Gastrocnemius medialis (tissue), 4 donors: ENCODE measurements around the gene SLC7A6OS.

ENCODE experiments used
- POLR2A ChIP-seq, 2 donors: fragments of 450-650 bp; IDR thresholded peaks; one replicate each; pipeline ENCODE4 v1.6.1; 2017; ENCODE audit warnings: antibody characterized with exemption in 2 of 2, mild to moderate bottlenecking in 2 of 2, moderate library complexity in 2 of 2
- TF ChIP-seq, protein P1 (sequence below), 5 experiments: fragments of 450-650 bp in 3 of 5; fragments of 200-600 bp in 2 of 5; sonication (generic) in 2 of 5; IDR thresholded peaks in 4 of 5; conservative IDR thresholded peaks in 1 of 5; 1 replicate in 4 of 5; 2 replicates in 1 of 5; pipeline ENCODE4 v1.5.1; 2016 to 2019; ENCODE audit warnings: antibody characterized with exemption in 5 of 5, mild to moderate bottlenecking in 3 of 5, moderate library complexity in 3 of 5

DNA sequence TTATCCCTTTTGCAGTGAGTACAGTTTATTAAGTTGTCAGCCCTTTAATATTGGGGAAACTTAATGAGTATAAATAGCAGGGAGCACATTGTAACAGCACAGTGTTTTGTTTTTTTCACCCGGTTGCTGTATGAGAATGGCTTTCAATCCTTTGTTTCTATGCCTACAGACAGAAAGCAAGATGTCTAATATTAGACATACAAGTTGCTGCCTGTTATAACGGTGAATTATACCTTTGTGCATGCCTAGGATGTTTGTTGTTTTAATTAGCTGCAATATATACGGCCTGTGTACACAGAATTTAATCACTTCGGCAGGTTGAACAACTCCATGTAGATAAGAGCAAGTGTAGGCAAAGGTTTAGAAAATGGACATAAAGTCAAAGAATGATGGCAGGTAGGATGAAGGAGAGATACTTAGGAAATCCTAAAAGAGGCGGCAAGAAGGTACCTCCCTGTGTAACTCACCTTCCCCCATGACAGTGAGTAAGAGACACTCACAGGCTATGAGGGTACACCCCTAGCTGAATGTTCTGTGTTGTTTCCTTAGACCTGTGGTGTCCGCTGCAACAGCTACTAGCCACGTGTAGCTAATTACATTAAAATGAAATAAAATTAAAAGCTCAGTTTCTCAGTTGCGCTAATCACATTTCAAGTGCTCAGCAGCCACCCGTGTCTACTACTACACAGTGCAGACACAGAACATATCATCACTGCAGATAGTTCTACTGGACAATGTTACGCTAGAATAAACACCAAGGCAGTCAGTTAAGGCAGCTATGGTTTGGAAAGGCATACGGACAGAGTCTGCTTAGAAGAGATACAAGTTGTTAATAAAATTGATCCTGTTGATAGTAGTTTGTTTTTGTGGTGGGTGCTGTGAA, 10.9 kb downstream of the SLC7A6OS start:
- TF ChIP-seq, protein P1, sequence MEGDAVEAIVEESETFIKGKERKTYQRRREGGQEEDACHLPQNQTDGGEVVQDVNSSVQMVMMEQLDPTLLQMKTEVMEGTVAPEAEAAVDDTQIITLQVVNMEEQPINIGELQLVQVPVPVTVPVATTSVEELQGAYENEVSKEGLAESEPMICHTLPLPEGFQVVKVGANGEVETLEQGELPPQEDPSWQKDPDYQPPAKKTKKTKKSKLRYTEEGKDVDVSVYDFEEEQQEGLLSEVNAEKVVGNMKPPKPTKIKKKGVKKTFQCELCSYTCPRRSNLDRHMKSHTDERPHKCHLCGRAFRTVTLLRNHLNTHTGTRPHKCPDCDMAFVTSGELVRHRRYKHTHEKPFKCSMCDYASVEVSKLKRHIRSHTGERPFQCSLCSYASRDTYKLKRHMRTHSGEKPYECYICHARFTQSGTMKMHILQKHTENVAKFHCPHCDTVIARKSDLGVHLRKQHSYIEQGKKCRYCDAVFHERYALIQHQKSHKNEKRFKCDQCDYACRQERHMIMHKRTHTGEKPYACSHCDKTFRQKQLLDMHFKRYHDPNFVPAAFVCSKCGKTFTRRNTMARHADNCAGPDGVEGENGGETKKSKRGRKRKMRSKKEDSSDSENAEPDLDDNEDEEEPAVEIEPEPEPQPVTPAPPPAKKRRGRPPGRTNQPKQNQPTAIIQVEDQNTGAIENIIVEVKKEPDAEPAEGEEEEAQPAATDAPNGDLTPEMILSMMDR (IDR thresholded peaks at IDR 0.05 in 4 of 5, conservative IDR thresholded peaks at IDR 0.05 in 1 of 5) = no peak
- no peak for TF ChIP-seq POLR2A (IDR thresholded peaks at IDR 0.05)
